NCI-H526 (cell line): Measurements from ENCODE around the gene GNPAT.

Source experiments
- DNase-seq, 2 experiments: peaks; one replicate each; lab custom pipeline; 2025; lab: John Stamatoyannopoulos, UW

GNPAT gene

DNA sequence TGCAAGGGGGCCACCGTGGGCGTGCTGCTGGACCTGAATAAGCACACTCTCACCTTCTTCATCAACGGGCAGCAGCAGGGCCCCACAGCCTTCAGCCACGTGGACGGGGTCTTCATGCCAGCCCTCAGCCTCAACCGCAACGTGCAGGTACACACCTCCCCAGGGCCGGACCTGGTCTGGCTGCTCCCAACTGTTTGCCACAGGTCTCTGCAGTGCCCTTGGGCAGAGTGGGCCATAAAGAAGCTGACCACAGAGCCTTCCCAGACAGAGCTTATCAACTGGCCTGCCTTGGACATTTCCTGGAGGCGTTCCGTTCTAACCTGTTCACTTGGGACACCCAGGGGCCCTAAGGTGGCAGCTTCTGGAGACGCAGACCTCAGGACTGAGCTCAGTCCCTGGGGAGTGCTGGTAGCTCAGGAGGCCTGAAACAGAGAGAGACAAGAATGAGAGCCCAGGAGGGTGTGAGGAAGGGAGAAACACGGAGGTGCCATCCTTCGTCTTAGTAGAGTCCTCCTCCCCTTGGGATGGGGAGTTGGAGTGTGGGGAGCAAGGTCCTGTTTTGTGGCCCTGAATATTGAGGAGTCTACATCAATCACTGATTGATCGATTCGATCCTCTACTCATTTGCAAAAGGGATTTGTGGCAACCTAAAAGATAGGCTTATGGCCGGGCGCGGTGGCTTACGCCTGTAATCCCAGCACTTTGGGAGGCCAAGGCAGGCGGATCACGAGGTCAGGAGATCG lies 27.0 kb upstream of the GNPAT start:
- DNase-seq: no peak

DNA sequence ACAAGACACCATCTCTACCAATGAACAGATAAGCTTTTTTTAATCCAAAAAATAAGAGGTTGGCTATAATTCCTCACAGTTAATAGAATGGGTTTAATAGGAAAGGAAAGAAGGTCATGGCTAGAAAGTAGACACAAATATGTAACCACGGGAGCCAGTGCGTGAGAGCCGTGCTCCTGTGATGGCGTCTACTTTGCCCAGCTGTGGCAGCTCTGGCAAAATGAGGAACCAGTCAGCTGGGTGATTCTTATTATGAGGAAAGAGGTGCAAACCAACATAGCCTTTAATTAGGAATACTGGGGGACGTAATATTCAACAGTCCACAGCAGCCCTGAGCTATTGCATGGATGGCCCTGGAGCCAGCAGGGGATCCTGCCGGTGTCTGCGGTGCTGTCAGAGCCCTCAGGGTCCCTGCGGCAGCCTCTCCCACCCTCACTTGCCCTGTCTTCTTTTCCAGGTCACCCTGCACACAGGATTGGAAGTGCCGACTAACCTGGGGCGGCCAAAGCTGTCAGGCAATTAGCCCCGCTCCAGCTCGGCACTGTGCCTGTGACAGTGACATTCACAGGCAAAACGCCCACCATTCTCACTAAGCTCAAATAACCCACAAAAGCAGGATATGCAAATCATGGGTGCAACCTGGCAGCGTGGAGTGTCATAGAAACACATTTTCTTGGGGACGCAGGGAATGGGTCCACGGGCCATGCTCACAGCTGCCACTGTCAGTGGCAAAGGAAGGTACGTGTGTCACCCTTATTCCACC lies 25.9 kb upstream of the GNPAT start:
- peak; percentile 7 to 56 for DNase-seq

DNA sequence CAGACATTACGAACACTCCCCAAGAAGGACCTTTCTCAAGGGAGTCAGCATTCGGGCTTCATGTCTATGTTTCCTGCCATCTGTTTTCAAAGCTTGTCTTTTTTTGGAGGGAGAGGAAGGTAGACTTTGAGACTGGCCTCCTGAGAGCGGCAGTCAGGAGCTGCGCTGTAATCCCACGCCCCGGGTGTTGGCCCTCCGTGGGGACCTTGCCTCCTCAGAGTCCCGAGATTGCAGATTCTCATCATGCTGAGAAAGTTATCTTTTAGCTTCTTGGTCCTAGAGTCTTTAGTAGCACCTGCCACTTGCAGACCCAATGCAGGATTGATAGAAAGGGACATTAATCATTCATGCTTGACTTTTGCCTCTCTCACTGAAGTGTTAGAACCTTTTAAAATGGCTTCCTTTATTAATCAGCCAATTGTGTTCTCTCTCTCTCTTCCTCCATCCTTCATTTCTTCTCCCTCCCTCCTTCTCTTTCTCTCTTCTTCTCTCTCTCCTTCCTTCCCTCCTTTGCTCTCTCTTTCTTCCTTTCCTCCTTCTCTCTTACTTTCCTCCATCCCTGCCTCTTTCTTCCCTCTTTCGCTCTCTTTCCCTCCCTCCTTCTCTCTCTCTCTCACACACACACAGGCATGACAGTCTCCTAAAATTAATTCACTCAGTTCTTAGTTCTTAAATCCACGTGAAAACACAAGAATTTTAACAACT lies 25.2 kb upstream of the GNPAT start:
- DNase-seq: no peak

DNA sequence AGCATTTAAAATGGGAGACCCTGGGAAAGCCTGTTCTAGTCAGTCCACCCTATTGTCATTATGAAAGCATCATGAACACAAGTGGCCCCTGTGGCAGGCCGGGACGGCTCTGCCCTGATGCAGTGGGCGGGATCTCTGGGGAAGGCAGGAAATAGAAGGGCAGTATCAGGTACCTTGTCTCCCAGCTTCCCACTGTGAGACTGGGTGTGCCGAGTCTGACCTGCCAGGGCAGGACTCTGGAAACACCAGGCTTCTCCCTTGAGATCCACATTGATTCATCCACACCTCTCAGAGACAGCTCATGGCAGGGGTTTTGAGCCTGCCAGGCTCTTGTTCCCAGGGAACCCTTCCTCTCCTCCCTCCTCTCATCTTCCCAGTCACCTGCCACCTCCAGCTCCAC lies 24.5 kb upstream of the GNPAT start:
- peak in 1 of 2 experiments; percentile 26 for DNase-seq

DNA sequence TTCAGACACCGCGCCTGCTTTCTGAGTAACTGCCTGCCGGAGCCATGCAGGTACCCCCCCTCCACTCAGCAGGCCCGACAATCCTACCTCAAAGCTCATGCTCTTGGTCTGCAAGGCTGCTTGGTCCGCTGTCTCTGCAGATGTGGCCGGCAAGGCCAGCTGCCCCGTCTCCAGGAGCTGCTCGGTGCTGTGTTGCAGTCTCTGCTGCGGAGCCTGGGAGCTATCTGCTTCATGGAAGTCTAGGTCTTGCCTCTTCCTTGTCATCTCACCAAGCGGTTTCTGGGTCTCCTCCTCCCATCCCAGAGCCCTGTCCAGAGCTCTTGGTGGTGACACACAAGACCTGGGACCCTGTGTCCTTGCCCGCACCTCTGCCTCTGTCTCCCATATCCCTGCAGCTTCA lies 24.0 kb upstream of the GNPAT start:
- DNase-seq: no peak

DNA sequence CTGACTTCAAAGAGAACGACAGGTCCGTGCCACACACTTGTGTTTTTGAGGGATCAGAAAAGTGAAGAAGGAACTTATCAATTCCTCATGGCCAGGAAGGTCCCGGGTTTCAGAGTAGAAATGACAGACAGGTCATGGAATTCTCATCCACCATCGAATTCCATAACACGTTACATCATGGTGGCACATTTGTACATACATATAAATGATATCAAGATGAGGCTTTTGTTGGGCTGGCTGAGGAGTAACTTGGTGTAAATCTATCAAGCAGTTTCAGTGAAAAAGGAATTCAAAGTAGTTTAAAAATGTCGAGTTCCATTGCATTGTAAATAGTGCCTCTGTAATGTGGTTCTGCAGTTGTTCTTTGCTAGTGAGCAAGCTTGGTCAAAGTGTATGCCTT lies 22.9 kb upstream of the GNPAT start:
- DNase-seq: no peak

DNA sequence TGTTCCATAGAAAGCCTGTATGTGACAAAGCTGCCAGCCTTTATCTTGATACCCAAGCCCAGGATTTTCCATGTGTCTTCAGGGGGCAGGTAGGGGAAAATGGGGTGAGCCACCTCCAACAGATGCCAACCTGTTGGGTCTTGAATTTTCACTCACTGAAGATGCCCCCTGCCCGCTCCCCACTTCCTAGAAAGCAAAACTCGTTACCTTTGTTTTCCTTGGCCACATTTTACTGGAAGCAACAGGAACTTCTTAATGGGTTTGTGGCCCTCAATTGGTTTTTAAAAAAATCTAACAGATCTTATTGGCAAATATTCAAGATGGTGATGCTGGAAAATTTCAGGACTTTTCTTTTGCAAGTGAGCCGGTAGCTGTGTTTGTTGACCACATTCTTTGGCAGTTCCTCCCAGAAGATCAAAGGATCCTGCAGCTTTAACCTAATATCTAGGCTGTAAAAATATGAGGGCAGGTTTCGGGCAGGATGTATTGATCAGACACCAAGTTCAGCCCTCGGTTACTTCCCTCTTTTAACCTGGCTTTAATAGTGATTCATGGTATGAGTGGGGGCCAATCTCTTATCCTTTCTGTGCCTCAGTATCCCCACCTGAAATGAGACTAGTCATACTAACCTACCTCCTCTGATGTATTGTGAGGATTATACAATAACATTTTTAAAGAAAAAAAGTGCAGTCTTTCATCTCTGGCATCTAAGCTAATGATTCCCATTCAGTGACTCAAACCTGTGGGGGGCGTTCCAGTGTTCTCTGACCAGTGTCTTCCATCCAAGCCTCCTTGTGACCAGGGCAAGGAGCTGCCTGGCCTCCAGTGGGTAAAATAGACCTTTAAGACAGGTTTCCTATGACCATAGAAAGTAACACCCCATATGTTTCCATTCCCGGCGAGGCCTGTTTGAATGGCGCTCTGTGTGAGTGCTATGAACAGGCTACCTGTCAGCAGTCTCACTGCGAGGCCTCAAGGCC lies 21.3 kb upstream of the GNPAT start:
- DNase-seq: no peak

DNA sequence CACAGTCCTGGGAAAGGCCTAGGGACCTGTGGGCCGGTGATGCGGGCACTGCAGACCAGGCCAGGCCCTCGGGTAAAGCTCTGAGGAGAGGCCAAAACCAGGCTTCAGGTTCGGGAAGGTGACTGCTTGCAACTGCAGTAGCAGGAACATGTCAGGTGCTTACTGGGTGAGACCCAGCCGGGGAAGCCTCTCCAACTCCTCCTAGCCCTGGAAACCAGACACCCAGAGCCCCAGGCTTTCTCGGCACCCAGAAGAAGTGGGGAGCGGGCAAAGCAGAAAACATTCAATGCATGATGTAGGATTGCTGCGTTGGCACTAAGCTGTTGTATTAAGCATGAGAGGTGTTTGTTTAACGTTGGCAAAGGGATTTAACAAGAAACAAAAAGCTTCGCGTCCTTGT lies 20.2 kb upstream of the GNPAT start:
- no peak for DNase-seq

DNA sequence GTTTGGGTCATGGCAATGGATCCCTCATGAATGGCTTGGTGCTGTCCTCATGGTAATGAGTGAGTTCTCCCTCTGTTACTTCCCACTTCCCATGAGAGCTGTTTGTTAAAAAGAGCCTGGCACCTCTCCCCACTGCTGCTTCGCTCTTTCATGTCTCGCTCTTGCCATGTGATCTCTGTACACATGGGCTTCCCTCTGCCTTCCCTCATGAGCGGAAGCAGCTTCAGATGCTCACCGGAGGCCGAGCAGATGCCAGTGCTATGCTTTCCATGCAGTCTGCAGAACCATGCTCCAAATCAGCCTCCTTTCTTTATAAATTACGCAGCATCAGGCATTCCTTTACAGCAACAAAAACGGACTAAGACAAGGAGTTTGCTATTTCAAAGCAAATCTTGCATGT lies 14.9 kb upstream of the GNPAT start:
- DNase-seq: no peak

DNA sequence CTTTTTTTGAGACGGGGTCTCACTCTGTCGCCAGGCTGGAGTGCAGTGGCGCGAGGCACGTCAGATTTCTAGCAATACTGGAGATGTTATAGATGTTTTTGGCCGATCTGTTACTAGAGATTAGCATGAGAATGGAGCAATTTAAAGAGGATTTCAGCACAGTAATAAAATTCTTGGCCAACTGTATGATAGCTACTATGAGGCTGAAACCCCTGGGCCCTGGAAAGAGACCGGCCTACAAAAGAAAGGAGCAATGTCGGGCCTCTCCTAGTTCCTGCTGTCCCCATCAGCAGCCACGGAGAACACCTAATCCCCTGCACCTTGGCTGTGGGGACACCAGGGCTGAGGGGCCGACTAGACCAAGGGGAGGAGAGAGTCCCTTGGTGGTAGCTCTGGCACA lies 9.5 kb upstream of the GNPAT start:
- no peak for DNase-seq

DNA sequence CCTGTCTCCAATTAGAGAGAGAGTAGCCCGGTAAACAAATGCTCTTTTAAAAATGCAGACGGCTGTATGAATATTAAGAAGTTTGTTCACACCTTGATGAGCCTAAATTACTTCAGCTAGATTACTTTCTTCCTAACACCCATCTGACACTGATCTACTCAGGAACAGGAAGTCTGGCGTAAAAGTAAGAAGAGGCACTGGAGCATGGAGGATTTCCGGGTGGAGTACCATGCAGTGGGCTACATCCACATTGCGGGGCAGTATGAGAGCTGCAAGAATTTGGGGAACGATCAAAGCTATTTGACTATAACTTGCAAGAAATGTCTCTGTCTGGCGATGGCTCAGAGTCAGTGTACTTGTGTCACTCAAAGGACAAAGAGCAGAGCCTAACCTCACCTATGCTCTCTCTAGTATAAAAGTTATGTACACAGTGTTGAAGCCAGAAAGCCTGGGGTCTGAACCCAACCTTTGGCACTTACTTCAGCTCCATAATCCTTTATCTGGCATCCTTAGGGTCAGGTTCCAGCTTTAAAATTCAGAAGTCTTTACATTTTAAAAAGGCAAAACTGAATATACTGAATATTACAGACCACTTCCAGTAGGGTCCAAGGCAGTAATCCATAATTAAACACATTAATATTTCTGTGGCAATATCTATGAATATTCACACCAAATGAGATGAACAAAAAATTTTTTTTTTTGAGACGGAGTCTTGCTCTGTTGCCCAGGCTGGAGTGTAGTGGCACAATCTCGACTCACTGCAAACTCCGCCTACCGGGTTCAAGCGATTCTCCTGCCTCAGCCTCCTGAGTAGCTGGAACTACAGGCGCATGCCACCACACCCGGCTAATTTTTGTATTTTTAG lies 7.9 kb upstream of the GNPAT start:
- no peak for DNase-seq

DNA sequence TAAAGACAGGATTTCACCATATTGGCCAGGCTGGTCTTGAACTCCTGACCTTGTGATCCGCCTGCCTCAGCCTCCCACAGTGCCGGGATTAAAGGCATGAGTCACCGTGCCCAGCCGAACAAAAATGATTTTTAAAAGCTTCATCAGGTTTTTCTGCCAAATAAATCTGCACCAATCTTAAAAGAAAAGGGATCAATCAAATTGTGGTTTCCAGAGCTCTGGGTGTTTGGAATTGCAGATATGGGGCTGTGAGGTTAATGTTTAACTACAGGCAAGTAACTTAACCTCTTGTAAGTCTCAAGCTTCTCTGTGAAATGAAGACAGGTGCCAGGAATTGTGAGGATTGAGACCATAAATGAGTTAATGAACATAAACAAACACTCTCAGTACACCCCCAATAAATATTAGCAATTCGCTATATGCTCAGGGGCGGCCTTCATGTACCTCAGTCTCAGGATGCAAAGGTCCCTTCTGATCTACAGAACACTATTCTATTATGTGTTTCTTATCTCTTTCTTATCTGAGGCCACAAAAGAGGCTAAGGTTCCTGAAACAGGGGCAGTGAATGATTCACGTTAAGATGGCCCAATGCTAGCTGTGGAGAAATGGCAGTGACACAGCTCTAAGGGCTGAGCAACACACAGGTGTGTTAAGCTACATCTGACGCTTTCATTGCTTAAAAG lies 7.1 kb upstream of the GNPAT start:
- peak; percentile 4 for DNase-seq

DNA sequence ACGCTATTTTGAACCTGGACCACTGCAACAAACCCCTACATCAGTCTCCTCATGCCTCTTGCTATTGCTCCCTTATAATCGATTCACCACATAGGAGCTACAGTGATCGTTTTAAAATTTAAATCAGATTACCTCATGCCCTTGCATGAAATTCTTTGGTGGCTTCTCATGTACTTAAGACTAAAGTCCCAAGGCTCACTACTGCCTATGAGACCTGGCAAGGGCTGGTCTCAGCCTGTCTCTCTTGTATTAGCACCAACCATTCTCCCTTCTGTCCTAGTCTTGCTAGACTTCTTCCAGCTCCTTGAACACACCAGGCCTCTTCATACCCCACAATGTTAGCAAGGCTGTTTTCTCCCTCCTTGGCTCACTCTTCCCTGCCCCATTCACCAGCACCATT lies 6.5 kb upstream of the GNPAT start:
- DNase-seq: no peak

DNA sequence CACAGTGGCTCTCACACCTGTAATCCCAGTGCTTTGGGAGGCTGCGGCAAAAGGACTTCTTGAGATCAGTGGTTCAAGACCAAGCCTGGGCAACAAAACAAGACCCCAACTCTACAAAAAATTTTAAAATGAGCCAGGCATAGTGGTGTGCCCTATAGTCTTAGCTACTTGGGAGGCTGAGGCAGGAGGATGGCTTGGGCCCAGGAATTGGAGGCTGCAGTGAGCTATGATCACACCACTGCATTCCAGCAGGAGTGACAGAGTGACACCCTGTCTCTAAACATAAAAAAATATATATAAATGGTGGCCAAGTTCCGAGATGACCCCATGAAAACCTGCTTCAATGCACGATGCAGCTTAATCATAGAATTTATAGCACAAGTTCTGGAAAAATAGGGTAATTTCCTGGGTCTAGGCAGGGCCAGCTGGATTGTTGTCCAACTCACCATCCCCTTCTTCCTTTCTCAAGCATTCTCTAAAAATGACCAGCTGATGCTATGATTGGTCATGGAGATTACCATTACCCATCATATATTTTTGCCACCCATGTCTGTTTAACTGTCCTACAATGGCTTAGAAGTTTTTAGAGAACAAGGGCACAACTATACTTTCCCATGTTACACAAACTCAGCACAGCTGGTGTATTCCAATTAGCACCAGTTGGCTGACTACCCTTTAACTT lies 5.3 kb upstream of the GNPAT start:
- no peak for DNase-seq

DNA sequence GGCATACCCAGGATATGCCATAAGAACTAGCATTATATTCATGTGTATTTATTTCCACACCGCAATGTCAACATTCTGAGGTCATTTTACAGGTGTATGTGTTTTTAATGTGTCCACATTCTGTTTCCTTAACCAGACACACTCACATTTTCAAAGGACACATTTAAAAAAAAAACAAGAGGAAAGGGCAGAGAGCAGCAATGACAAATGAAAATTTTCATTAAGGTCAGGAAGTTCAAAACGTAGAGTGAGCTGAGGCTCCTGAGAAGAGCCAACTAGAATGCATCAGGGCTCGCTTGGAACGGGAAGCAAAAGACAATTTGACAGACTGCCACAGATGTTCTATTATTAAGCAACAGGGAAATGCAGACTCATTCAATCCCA lies 4.8 kb upstream of the GNPAT start:
- no peak for DNase-seq

DNA sequence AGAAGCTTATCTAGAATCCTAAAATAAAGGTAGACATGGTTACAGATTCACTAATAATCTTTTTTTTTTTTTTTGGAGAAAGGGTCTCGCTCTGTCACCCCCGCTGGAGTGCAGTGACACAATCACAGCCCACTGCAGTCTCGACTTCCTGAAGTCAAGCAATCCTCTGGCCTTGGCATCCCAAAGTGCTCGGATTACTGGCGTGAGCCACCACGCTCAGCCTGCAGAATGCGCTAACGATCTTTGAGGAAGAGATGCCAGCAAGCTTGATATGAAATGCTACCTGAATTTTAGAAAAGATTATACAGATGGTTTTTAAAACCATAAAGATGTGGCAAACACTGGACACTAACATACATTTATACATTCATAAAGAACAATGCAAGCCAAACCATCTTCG lies 4.1 kb upstream of the GNPAT start:
- no peak for DNase-seq

DNA sequence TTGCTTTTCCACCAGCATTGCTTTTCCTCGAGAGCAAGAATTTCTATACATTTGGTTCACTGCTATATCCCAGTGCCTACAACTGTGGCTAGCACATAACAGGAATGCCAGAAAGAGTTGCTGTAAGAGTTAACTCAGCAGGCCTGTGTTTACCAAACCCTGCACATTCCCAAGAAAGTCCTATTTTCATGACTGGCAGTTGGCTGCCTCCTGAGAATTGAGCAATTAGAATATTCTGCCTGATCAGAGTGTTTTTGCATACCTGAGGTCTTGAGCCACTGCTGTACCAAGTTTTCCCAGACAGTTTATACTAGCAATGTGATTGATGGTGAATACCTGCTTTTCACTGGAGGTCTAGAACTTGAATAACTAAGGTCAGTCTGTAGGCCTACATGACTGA lies 2.7 kb upstream of the GNPAT start:
- no peak for DNase-seq

DNA sequence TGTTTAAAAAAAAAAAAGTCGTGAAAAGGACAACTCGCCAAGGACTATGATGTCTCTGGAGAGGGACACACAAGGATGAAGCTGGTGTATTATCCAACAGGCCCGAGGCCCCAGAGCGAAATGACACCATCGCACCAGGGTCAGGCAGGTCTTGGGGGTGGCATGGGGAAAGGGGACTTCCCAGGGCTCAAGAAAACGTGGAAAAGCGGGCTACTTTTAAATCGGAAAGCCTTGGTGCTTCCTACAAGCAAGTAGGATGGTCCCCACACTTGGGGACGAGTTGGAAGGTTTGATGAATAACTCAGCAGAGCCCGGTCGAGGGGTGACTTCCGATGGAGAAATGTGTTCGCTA lies 505 bp upstream of the GNPAT start:
- DNase-seq: peak in 1 of 2 experiments; percentile 29

DNA sequence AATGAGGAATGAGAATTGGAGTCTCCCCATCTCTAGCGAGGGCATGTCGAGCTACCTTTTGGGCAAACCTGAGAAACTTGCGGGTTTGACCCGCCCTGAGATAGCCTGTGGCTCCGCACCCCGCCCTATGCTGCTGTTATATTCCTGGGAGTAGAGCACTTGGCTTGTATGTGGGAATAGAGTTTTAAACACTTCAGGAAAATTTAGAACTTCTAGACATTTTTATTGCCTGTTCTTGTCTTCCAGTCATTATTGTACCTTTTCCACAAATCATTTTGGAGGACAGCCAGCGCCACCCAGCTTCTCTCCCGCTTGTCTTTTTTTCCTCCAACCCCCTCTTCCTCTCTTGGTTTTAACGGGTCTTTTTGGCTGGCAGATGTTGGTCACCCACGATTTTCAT lies 738 bp downstream of the GNPAT start:
- peak in 1 of 2 experiments; percentile 10 for DNase-seq
